Activated T-helper 9 cell treated with anti-CD3 and anti-CD28 coated beads, Interleukin-2, amount 50 U/mL, for 16 hours (primary cell): ENCODE results near the gene ASB15.
"Not testable (repeated sequence)": the region's sequence is repeated elsewhere in the genome, so short reads cannot be mapped to it uniquely, and the experiment has no call there.

ENCODE experiments used
- DNase-seq: peaks from one replicate; pipeline ENCODE4 v3.0.0-alpha.2; 2020; ENCODE audit warnings: low read depth

ASB15 gene

GRCh38 chr7:123601530-123601929 lies at the start of gene ASB15:
Gene ASB15, plus strand, starts transcription at chr7:123601821. Its CDS starts 12,682 bp downstream, at chr7:123614503.
- no peak for DNase-seq

GRCh38 chr7:123552134-123552533 lies 49.5 kb upstream of the ASB15 start:
- not testable (repeated sequence) for DNase-seq

DNA sequence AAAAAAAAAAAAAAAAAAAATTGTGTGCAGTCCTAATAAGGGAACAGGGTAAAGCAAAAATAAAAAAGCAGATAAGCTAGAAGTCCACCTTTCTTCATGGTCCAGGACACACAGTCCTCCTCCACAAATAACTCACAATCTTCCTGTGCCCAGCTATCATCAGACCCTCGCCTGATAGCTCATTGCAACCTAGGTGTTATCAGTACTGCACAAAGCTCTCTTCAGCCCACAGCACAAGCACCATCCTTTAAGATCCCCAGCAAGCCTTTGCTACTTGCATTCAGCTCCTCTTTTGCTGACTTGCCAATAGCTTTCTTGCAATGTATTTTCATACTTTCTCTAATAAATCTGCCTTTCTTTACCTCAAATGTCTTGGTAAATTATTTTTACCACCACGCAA lies 49.0 kb upstream of the ASB15 start:
- DNase-seq = no peak

GRCh38 chr7:123553159-123553558 lies 48.5 kb upstream of the ASB15 start:
- no peak for DNase-seq

DNA sequence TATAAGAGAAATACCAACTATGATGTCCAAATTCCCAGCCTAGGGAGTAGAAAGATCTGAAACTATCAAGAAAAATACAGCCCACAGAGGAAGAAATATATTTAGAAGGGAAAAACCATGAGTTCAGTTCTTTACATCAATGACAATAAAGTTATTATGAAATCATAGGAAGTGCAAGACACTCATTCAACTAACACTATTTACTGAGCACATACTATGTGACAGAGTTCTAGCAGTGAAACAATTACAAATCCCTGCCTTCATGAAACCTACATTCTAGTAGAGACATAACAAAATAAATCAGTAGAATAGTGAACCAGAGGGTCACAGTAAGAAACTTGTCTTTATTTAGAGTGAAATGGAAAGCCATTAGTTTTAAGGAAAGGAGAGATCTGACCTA lies 46.1 kb upstream of the ASB15 start:
- DNase-seq = no peak

- DNase-seq = no peak
Observed at GRCh38 chr7:123557016-123557397, 44.6 kb upstream of the ASB15 start.

DNA sequence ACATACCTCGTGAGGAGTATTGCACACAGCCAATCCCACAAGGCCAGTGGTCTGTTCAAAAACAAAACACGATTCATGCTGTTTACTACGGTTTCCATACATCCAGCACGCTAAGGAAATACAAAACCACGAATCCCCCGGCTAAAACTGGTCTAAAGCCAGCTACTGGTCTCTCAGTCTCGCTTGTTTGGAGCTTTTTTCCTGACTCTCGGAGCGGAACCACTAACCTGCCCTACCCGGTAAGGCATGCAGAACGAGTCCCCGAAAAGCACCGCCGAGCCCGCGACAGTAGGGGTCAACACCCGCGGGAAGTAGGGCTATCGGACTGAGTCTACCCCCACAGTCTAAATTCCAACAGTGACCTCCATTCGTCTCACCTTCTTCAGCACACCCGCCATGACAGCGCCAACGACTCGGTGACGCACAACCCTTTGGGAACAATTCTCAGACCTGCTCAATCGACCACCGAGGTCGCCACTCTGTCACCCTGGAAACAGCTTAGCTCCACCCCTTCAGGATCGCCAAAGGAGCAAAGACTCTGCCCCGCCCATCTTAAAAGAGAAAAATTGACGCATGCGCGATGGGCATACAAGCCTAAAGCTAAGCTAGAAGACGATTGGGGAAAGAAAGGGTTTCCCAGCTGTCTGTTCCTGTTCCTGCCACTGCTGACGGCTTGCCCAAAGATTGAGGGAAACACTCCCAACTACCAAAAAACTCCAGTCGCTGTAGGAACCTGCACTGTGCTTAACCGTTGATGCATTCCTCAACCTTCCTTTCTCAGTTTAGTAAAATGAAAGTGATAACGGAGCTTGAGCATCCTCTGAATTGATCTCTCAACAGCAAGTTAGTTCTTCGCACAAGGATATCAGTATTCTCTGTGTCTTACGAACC lies 44.0 kb upstream of the ASB15 start, which contains the start of gene NDUFA5:
NDUFA5 (minus strand) TSS at position 421 of the 891 bp plus-strand sequence; CDS start at position 398, 23 bp downstream.
- peak; percentile 91 for DNase-seq

DNA sequence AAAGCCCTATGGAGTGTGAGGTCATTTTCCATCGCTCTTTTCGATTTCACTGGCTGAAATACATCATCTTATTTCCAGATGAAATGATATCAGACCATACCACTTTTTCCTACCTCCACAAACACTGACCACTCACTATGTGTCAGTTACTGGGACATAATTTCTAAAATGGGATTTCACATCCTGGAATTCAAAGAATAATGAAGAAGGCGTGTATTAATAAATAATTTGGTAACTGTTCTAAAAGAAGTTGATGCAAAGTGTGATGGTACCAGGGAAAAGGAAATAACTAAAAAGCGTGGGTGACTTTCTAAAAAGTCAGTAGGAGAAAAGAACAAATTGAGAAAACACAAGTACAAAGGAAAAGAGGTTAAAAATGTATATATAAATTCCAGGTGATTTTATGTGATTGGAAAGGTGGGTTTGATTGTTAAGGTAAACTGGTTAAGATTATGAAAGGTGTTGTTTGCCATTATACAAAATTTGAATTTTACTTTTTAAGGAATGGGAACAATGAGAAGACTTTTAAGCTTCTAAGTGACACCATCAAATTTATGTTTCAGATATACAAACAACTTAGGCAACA lies 43.2 kb upstream of the ASB15 start:
- DNase-seq = no peak

GRCh38 chr7:123562121-123562520 lies 39.5 kb upstream of the ASB15 start:
- DNase-seq = no peak

- no peak for DNase-seq
Observed at GRCh38 chr7:123569352-123570010, 32.1 kb upstream of the ASB15 start.

DNA sequence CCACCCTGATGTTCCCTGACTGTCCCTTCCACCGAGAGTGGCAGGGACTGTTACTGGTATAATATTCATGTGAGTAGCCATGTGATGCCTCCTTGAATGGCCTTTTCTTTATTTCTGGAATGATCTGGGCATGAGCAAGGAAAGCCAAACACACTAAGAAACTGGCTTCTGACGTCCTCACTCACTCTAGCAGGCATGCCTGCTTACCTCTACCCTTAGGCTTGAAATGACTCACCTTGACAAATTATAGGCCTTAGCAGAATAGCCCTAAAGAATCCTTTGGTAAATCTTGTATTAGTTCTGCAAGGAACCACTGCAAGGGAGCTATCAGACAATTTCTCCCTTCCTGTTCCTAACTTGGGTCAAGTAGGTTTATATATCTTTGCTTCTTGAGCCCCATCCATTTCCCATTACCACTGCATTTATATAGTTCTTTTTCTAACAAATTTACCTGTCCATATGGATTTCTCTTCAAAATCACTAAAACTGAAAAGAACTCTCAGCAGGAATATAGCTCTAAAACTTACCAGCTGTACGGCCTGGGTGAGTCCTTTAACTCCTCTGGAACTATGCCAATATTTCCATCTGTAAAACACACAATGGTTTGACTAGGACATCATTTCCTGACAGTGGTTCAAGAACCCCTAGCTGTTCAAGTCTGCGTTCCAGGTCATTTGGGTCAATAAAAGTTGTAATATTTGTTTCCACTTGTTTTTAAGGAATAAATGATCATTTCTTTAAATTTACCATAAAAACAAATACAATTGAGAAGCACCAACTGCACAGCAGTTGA lies 31.0 kb upstream of the ASB15 start:
- no peak for DNase-seq

- DNase-seq = no peak
Observed at GRCh38 chr7:123571187-123571586, 30.4 kb upstream of the ASB15 start.

DNA sequence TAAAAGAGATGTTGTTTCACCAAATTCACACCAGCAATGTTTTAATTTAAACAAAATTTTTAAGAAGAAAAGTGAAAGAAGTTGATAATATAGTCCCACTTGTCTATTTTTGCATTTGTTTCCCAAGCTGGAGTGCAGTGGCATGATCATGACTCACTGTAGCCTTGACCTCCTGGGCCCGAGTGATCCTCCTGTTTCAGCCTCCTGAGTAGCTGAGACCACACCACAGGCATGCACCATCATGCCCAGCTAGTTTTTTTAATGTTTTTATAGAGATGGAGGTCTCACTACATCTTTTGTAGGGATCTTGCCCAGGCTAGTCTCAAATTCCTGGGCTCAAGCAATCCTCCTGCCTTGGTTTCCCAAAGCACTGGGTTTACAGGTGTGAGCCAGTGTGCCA lies 29.9 kb upstream of the ASB15 start:
- DNase-seq = no peak

- no peak for DNase-seq
Observed at GRCh38 chr7:123573341-123573740, 28.3 kb upstream of the ASB15 start.

DNA sequence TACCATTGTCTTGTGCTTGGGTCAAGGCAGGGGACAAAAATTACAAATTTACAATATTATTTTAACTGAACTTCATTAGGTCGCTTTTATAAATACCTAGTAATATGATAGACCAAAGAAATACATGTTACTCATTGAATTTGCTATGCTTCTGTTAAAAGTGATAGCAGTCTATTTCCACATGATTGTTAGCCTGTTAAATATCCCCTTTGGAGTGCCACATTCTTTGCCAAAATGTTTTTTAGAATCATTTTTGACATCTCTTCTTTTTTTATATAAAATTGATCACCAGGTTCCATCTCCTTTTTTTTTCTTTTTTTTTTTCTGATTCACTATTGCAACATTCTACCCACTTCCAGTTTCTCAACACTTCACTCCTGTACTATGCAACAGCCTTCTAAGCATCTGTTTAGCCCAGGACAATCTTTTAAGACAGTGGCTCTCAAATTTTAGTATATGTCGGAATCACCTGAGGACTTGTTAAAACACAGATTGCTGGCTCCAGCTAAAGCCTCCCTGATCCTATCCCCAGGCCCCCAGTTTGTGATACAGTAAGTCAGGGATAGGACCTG lies 27.6 kb upstream of the ASB15 start:
- DNase-seq = no peak

- no peak for DNase-seq
Observed at GRCh38 chr7:123579416-123579815, 22.2 kb upstream of the ASB15 start.

DNA sequence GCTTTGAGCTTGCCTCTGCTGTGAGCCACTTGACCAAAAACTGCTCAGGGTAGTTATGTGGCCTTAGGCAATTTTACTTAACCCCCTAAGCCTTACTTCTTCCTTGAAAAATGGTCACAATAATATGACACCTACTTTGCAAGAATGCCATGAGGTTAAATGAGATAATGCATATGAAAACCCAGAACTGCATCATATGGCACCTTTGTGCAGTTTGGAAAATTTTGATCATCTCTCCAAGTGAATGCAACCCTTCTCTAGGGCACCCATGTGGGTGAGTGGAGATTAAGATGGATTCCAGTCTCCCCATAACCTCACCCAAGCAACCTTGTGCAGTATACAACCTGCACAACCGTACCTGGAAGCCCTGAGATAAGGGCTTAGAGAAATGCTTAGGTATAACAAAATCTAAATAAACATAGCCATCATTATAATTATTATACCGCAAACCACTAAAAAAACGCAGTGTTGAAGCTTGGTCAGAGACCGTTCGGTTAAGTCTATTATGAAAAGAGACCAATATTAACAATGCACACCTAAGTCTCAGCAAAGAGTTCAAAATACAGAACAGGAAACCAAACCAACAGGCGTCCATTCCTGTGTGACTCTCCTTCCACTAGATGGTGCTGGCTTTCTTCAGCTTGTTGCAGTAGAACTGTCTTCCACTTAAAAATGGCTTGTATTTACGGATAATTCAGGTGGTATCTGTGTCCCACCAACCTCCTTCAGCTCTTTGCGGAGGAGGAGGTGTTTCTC lies 21.0 kb upstream of the ASB15 start:
- DNase-seq = no peak

- no peak for DNase-seq
Observed at GRCh38 chr7:123581162-123581459, 20.5 kb upstream of the ASB15 start.

- DNase-seq = no peak
Observed at GRCh38 chr7:123583821-123584220, 17.8 kb upstream of the ASB15 start.

- DNase-seq = no peak
Observed at GRCh38 chr7:123588376-123588775, 13.2 kb upstream of the ASB15 start.

GRCh38 chr7:123594813-123595241 lies 6.8 kb upstream of the ASB15 start:
- DNase-seq = no peak
